Neural progenitor cell (in vitro differentiated cells): ENCODE measurements around the gene ZMYND11. TPM values are rescaled to one million over a fixed set of nuclear protein-coding genes. Genes with fewer than 3 reads are reported as not detected.

Experiments used
- DNase-seq: peaks from one replicate; pipeline ENCODE4 v3.0.0-alpha.2; 2016; ENCODE audit warnings: low spot score
- H2AFZ ChIP-seq: fragments of 200-600 bp; sonication (generic); replicated peaks from 2 replicates; pipeline ENCODE4 v1.6.1; 2016; ENCODE audit warnings: antibody characterized with exemption
- H3F3A ChIP-seq: fragments of 200-600 bp; sonication (generic); 2 replicates; pipeline ENCODE4 v1.6.1; 2016; ENCODE audit warnings: antibody characterized with exemption, low read depth
- H3K27ac ChIP-seq: fragments of 200-600 bp; sonication (generic); 2 replicates; pipeline ENCODE4 v1.5.1; 2016; ENCODE audit warnings: mild to moderate bottlenecking
- H3K27me3 ChIP-seq: fragments of 200-600 bp; sonication (generic); 2 replicates; pipeline ENCODE4 v1.6.1; 2016; ENCODE audit warnings: mild to moderate bottlenecking, moderate library complexity
- H3K36me3 ChIP-seq: fragments of 200-600 bp; sonication (generic); 2 replicates; pipeline ENCODE4 v1.5.1; 2016
- H3K4me1 ChIP-seq: fragments of 200-600 bp; sonication (generic); 2 replicates; pipeline ENCODE4 v1.6.1; 2016; ENCODE audit warnings: mixed run types
- H3K4me2 ChIP-seq: fragments of 200-600 bp; sonication (generic); 2 replicates; pipeline ENCODE4 v1.6.1; 2016
- H3K4me3 ChIP-seq: fragments of 200-600 bp; sonication (generic); 2 replicates; pipeline ENCODE4 v1.5.1; 2016
- H3K79me2 ChIP-seq: fragments of 200-600 bp; sonication (generic); 2 replicates; pipeline ENCODE4 v1.6.1; 2016; ENCODE audit warnings: low read depth
- H3K9ac ChIP-seq: fragments of 200-600 bp; sonication (generic); 2 replicates; pipeline ENCODE4 v1.6.1; 2016
- H3K9me3 ChIP-seq: fragments of 200-600 bp; sonication (generic); 2 replicates; pipeline ENCODE4 v1.5.1; 2016; ENCODE audit warnings: low read depth
- H4K20me1 ChIP-seq: fragments of 200-600 bp; sonication (generic); 2 replicates; pipeline ENCODE4 v1.6.1; 2016; ENCODE audit warnings: low read depth
- H3K27ac Mint-ChIP-seq: 3 replicates; pipeline ENCODE4 v1.8.0; 2021; ENCODE audit warnings: mixed read lengths
- H3K27me3 Mint-ChIP-seq: 2 replicates; pipeline ENCODE4 v1.8.0; 2022; ENCODE audit warnings: low read depth, mild to moderate bottlenecking, inconsistent platforms, moderate library complexity, mixed read lengths; ENCODE audit not compliant: insufficient read depth
- H3K36me3 Mint-ChIP-seq: 3 replicates; pipeline ENCODE4 v1.8.0; 2021; ENCODE audit warnings: mixed read lengths
- H3K4me1 Mint-ChIP-seq: 3 replicates; pipeline ENCODE4 v1.8.0; 2021; ENCODE audit warnings: mixed read lengths
- H3K4me3 Mint-ChIP-seq: 3 replicates; pipeline ENCODE4 v1.8.0; 2021; ENCODE audit warnings: mild to moderate bottlenecking, moderate library complexity, mixed read lengths
- H3K9me3 Mint-ChIP-seq: 3 replicates; pipeline ENCODE4 v1.8.0; 2020; ENCODE audit warnings: mixed read lengths
- EZH2 ChIP-seq: fragments of 200-600 bp; sonication (generic); IDR thresholded peaks from 2 replicates; pipeline ENCODE4 v1.6.1; 2017; ENCODE audit warnings: antibody characterized with exemption, mild to moderate bottlenecking, moderate library complexity
- EZH2phosphoT487 ChIP-seq: fragments of 200-600 bp; sonication (generic); IDR thresholded peaks from 2 replicates; pipeline ENCODE4 v1.6.1; 2017; ENCODE audit warnings: antibody characterized with exemption
- total RNA-seq: library from RNA; depleted of rRNA; stranded (reverse); fragments of >200 nt; gene quantifications from 2 replicates; pipeline ENCODE4 v1.2.3, GENCODE V29; 2015; ENCODE audit warnings: low replicate concordance
- TF ChIP-seq, protein P1 (sequence below): fragments of 200-600 bp; sonication (generic); IDR thresholded peaks from 2 replicates; pipeline ENCODE4 v1.5.1; 2017; ENCODE audit warnings: antibody characterized with exemption, mild to moderate bottlenecking

Gene ZMYND11
- total RNA-seq, 1 donor from 2014 or later = 59.5 TPM

GRCh38 chr10:283140-283479 lies 147.9 kb downstream of the ZMYND11 start:
- peaks cover 42% of the 10 kb centered on the region for H3K36me3 Mint-ChIP-seq
- no peak overlapping the region for H3K27ac ChIP-seq

DNA sequence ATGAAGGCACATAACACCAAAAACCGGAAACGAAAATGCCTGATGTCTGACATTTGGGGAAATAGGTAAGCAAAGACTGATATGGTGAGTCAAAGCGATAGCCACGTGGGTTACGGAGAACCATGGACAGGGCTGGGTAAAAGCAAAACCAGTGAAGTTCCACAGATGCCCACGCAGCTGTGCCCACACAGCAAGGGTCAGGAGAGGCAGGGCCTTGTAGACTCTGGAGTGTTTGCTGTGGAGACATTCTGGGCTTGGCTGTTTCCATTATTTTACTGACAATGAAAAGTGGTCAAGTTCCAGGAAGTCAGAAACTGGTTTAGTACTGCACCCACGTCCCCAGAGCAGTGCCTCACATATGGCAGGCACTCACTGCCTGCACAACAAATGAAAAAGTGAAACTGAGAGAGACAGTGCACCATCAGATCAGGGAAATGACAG lies 148.7 kb downstream of the ZMYND11 start:
- H3K79me2 ChIP-seq = no peaks in the 10 kb centered on the region
- H3K9me3 Mint-ChIP-seq = no peaks in the 10 kb centered on the region
- no peaks in the 10 kb centered on the region for H3K9me3 ChIP-seq
- no peak overlapping the region for H2AFZ ChIP-seq
- no peaks in the 10 kb centered on the region for H3K4me1 Mint-ChIP-seq
- no peak overlapping the region for H3K4me2 ChIP-seq
- H3K36me3 ChIP-seq = no peaks in the 10 kb centered on the region
- H3K4me1 ChIP-seq = no peaks in the 10 kb centered on the region
- no peak overlapping the region for H3K4me3 ChIP-seq
- DNase-seq = no peak
- no peak overlapping the region for H3K4me3 Mint-ChIP-seq
- peaks cover 6% of the 10 kb centered on the region for H3K27me3 Mint-ChIP-seq
- H4K20me1 ChIP-seq = no peaks in the 10 kb centered on the region
- H3K27ac ChIP-seq = no peak overlapping the region
- no peak overlapping the region for H3K9ac ChIP-seq
- no peaks in the 10 kb centered on the region for H3K27me3 ChIP-seq
- H3K36me3 Mint-ChIP-seq = peaks cover 42% of the 10 kb centered on the region
- TF ChIP-seq EZH2 = no peak
- TF ChIP-seq EZH2phosphoT487 = no peak
- TF ChIP-seq, protein P1, sequence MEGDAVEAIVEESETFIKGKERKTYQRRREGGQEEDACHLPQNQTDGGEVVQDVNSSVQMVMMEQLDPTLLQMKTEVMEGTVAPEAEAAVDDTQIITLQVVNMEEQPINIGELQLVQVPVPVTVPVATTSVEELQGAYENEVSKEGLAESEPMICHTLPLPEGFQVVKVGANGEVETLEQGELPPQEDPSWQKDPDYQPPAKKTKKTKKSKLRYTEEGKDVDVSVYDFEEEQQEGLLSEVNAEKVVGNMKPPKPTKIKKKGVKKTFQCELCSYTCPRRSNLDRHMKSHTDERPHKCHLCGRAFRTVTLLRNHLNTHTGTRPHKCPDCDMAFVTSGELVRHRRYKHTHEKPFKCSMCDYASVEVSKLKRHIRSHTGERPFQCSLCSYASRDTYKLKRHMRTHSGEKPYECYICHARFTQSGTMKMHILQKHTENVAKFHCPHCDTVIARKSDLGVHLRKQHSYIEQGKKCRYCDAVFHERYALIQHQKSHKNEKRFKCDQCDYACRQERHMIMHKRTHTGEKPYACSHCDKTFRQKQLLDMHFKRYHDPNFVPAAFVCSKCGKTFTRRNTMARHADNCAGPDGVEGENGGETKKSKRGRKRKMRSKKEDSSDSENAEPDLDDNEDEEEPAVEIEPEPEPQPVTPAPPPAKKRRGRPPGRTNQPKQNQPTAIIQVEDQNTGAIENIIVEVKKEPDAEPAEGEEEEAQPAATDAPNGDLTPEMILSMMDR = no peak
- no peaks in the 10 kb centered on the region for H3F3A ChIP-seq
- no peak overlapping the region for H3K27ac Mint-ChIP-seq

More at GRCh38 chr10:283140-283479, 147.9 kb downstream of the ZMYND11 start:
- H3K9me3 Mint-ChIP-seq = no peaks in the 10 kb centered on the region
- no peaks in the 10 kb centered on the region for H4K20me1 ChIP-seq
- no peaks in the 10 kb centered on the region for H3K27me3 ChIP-seq
- peaks cover 6% of the 10 kb centered on the region for H3K27me3 Mint-ChIP-seq
- TF ChIP-seq, protein P1 = no peak
- TF ChIP-seq EZH2phosphoT487 = no peak
- TF ChIP-seq EZH2 = no peak
- no peaks in the 10 kb centered on the region for H3K9me3 ChIP-seq
- H3K4me3 ChIP-seq = no peak overlapping the region
- H3K36me3 ChIP-seq = no peaks in the 10 kb centered on the region
- no peak overlapping the region for H3K4me2 ChIP-seq
- no peak for DNase-seq
- H3K27ac Mint-ChIP-seq = no peak overlapping the region
- no peaks in the 10 kb centered on the region for H3K79me2 ChIP-seq
- no peak overlapping the region for H3K9ac ChIP-seq
- H2AFZ ChIP-seq = no peak overlapping the region
- no peaks in the 10 kb centered on the region for H3K4me1 ChIP-seq
- no peaks in the 10 kb centered on the region for H3F3A ChIP-seq
- no peaks in the 10 kb centered on the region for H3K4me1 Mint-ChIP-seq
- H3K4me3 Mint-ChIP-seq = no peak overlapping the region

GRCh38 chr10:285216-285615 lies 150.0 kb downstream of the ZMYND11 start:
- H3K4me1 Mint-ChIP-seq = no peaks in the 10 kb centered on the region
- no peaks in the 10 kb centered on the region for H3K79me2 ChIP-seq
- peaks cover 41% of the 10 kb centered on the region for H3K36me3 Mint-ChIP-seq
- H4K20me1 ChIP-seq = no peaks in the 10 kb centered on the region
- no peaks in the 10 kb centered on the region for H3K27me3 ChIP-seq
- no peak overlapping the region for H3K27ac ChIP-seq
- no peak overlapping the region for H3K4me2 ChIP-seq
- H3F3A ChIP-seq = no peaks in the 10 kb centered on the region
- H2AFZ ChIP-seq = no peak overlapping the region
- peaks cover 2% of the 10 kb centered on the region for H3K27me3 Mint-ChIP-seq
- H3K9me3 ChIP-seq = no peaks in the 10 kb centered on the region
- no peak for DNase-seq
- no peaks in the 10 kb centered on the region for H3K36me3 ChIP-seq
- no peaks in the 10 kb centered on the region for H3K9me3 Mint-ChIP-seq
- no peaks in the 10 kb centered on the region for H3K4me1 ChIP-seq
- no peak overlapping the region for H3K27ac Mint-ChIP-seq
- H3K9ac ChIP-seq = no peak overlapping the region
- no peak for TF ChIP-seq EZH2
- TF ChIP-seq EZH2phosphoT487 = no peak
- TF ChIP-seq, protein P1 = no peak
- no peak overlapping the region for H3K4me3 ChIP-seq
- no peak overlapping the region for H3K4me3 Mint-ChIP-seq
